Osteocyte (in vitro differentiated cells): Measurements from ENCODE around the gene RAC2. TPM values are rescaled to one million over a fixed set of nuclear protein-coding genes. Genes with fewer than 3 reads are reported as not detected.

Experiments
- DNase-seq: peaks from one replicate; pipeline ENCODE4 v3.0.0; 2021; ENCODE audit warnings: mixed read lengths; ENCODE audit not compliant: unreplicated experiment; ENCODE audit errors: extremely low spot score
- H3K27ac Mint-ChIP-seq: one replicate; pipeline ENCODE4 v1.8.0; 2021; ENCODE audit warnings: mild to moderate bottlenecking, mixed read lengths; ENCODE audit not compliant: unreplicated experiment
- H3K27me3 Mint-ChIP-seq: one replicate; pipeline ENCODE4 v1.8.0; 2021; ENCODE audit warnings: mixed read lengths; ENCODE audit not compliant: unreplicated experiment
- H3K36me3 Mint-ChIP-seq: one replicate; pipeline ENCODE4 v1.8.0; 2021; ENCODE audit warnings: mixed read lengths; ENCODE audit not compliant: unreplicated experiment
- H3K4me1 Mint-ChIP-seq: one replicate; pipeline ENCODE4 v1.8.0; 2021; ENCODE audit warnings: mixed read lengths; ENCODE audit not compliant: unreplicated experiment
- H3K4me3 Mint-ChIP-seq: one replicate; pipeline ENCODE4 v1.8.0; 2021; ENCODE audit warnings: mild to moderate bottlenecking, moderate library complexity, mixed read lengths; ENCODE audit not compliant: unreplicated experiment
- H3K9me3 Mint-ChIP-seq: one replicate; pipeline ENCODE4 v1.8.0; 2021; ENCODE audit warnings: mixed read lengths; ENCODE audit not compliant: unreplicated experiment
- CTCF ChIP-seq: fragments of 200-600 bp; sonication (generic); IDR thresholded peaks from 2 replicates; pipeline ENCODE4 v1.5.0; 2021; ENCODE audit warnings: antibody characterized with exemption, mild to moderate bottlenecking, moderate library complexity
- total RNA-seq: library from RNA; stranded (reverse); gene quantifications from 2 replicates; pipeline ENCODE4 v1.2.1, GENCODE V29; 2021

Gene RAC2
- total RNA-seq, 1 donor from 2014 or later, result not detected

DNA sequence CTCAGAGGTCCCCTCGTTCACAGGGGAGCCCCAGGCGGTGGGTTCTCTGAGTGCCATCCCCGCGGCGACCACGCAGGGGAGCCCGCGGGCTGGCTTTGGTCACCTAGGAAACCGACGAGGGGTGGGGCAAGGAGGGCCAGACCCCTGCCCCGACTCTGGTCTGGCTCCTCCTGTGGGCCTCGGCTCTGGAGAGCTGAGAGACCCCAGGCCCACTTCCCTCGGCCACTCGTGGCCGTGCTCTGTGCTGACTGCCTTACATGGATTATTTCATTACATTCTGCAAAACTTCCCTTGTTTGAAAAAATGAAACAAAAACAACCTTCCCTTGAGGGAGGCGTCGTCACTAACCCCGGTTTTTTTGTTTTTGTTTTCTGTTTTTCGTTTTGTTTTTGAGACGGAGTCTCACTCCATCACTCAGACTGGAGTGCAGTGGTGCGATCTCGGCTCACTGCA lies 23.1 kb upstream of the RAC2 start:
- peak overlapping the region; percentile 67 for H3K4me3 Mint-ChIP-seq
- no peak for DNase-seq
- H3K27ac Mint-ChIP-seq, result peak overlapping the region; percentile 79
- TF ChIP-seq CTCF, result peak; percentile 87
- no peaks in the 10 kb centered on the region for H3K36me3 Mint-ChIP-seq
- H3K9me3 Mint-ChIP-seq, result peaks cover 5% of the 10 kb centered on the region
- H3K27me3 Mint-ChIP-seq, result peaks cover 9% of the 10 kb centered on the region
- peaks cover 10% of the 10 kb centered on the region for H3K4me1 Mint-ChIP-seq

DNA sequence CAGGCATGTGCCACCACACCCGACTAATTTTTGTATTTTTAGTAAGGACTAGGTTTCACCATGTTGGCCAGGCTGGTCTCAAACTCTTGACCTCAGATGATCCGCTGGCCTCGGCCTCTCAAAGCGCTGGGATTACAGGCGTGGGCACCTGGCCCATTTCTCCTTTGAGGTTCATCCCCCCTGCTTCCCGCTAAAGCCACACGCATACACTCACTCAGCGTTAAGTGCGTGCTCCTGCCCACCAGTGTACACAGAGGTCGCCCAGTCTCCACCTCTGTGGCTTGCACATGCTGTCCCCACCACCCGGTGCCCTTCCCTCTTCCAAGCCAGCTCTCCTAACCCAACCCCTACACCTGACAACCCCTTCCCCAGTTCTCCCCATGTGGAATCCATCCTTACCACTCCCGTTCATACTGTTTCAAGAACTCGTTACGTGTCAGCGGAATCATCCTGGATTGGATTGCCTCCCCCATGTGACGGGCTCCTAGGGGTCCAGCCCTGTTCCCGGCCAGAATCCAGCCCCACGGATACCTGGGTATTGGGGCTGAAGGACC lies 22.6 kb upstream of the RAC2 start:
- Mint-ChIP-seq H3K27ac (no peak overlapping the region), H3K4me3 (peak overlapping the region; percentile 67), H3K27me3 (peaks cover 14% of the 10 kb centered on the region), H3K9me3 (peaks cover 5% of the 10 kb centered on the region), H3K4me1 (peaks cover 10% of the 10 kb centered on the region), H3K36me3 (no peaks in the 10 kb centered on the region)
- TF ChIP-seq CTCF, result no peak
- DNase-seq, result no peak

- Mint-ChIP-seq H3K9me3 (peaks cover 5% of the 10 kb centered on the region), H3K4me3 (no peak overlapping the region), H3K27me3 (peaks cover 12% of the 10 kb centered on the region), H3K36me3 (no peaks in the 10 kb centered on the region), H3K4me1 (peaks cover 17% of the 10 kb centered on the region), H3K27ac (no peak overlapping the region)
- DNase-seq, result no peak
- TF ChIP-seq CTCF, result no peak
These were observed 20.2 kb upstream of the RAC2 start for GRCh38 chr22:37263966-37264887.

GRCh38 chr22:37262346-37262745 lies 18.3 kb upstream of the RAC2 start:
- H3K4me3 Mint-ChIP-seq, result no peak overlapping the region
- peaks cover 5% of the 10 kb centered on the region for H3K9me3 Mint-ChIP-seq
- DNase-seq, result no peak
- peaks cover 17% of the 10 kb centered on the region for H3K4me1 Mint-ChIP-seq
- H3K36me3 Mint-ChIP-seq, result no peaks in the 10 kb centered on the region
- TF ChIP-seq CTCF, result no peak
- no peak overlapping the region for H3K27ac Mint-ChIP-seq
- peaks cover 16% of the 10 kb centered on the region for H3K27me3 Mint-ChIP-seq

GRCh38 chr22:37260901-37261336 lies 16.9 kb upstream of the RAC2 start:
- H3K36me3 Mint-ChIP-seq, result no peaks in the 10 kb centered on the region
- H3K27me3 Mint-ChIP-seq, result peaks cover 22% of the 10 kb centered on the region
- H3K27ac Mint-ChIP-seq, result no peak overlapping the region
- H3K9me3 Mint-ChIP-seq, result peaks cover 5% of the 10 kb centered on the region
- peak; percentile 90 for TF ChIP-seq CTCF
- H3K4me1 Mint-ChIP-seq, result peaks cover 10% of the 10 kb centered on the region
- DNase-seq, result no peak
- no peak overlapping the region for H3K4me3 Mint-ChIP-seq
